Measurements from ENCODE around the gene AUP1.

GRCh38 chr2:74524005-74524404, 5.5 kb downstream of the AUP1 start:
- no peak for TF ChIP-seq CTCF (IDR thresholded peaks at IDR 0.05)
- TF ChIP-seq POLR2A (IDR thresholded peaks at IDR 0.05): no peak

All from esophagus squamous epithelium (tissue), 4 donors.